Stimulated activated CD4-positive, alpha-beta T cell treated with anti-CD3 and anti-CD28 coated beads, Interleukin-15, amount 100 ng/mL, for 48 hours (primary cell): ENCODE results near the gene ARHGEF40.
"Not testable (repeated sequence)": the region's sequence is repeated elsewhere in the genome, so short reads cannot be mapped to it uniquely, and the experiment has no call there.

Experiments used
- DNase-seq, 2 donors: peaks; one replicate each; pipeline ENCODE4 v3.0.0-alpha.2; 2020; ENCODE audit warnings: low read depth in 2 of 2

Gene ARHGEF40

GRCh38 chr14:21039585-21040369, 30.3 kb upstream of the ARHGEF40 start:
- DNase-seq: no peak

GRCh38 chr14:21040370-21040925, 29.7 kb upstream of the ARHGEF40 start:
- no peak for DNase-seq

GRCh38 chr14:21040941-21041340, 29.2 kb upstream of the ARHGEF40 start:
- not testable (repeated sequence) for DNase-seq

GRCh38 chr14:21041676-21042433, 28.2 kb upstream of the ARHGEF40 start, which contains the start of gene RNASE7:
Gene RNASE7 (plus strand): TSS chr14:21042362. CDS start chr14:21042993, 631 bp downstream.
- no peak for DNase-seq

GRCh38 chr14:21042918-21043317, 27.2 kb upstream of the ARHGEF40 start:
- DNase-seq: no peak

- DNase-seq: no peak
Measured at GRCh38 chr14:21043387-21043973, 26.6 kb upstream of the ARHGEF40 start.

GRCh38 chr14:21043974-21044618, 26.0 kb upstream of the ARHGEF40 start:
- DNase-seq: no peak

GRCh38 chr14:21047378-21047781, 22.7 kb upstream of the ARHGEF40 start:
- DNase-seq: no peak

GRCh38 chr14:21048638-21049037, 21.5 kb upstream of the ARHGEF40 start:
- no peak for DNase-seq

- no peak for DNase-seq
Measured at GRCh38 chr14:21049271-21049673, 20.8 kb upstream of the ARHGEF40 start.

GRCh38 chr14:21050597-21050996, 19.5 kb upstream of the ARHGEF40 start:
- DNase-seq: no peak

- no peak for DNase-seq
Measured at GRCh38 chr14:21053184-21054122, 16.7 kb upstream of the ARHGEF40 start.

- DNase-seq: no peak
Measured at GRCh38 chr14:21054123-21054767, 15.9 kb upstream of the ARHGEF40 start.

- no peak for DNase-seq
Measured at GRCh38 chr14:21054768-21055145, 15.3 kb upstream of the ARHGEF40 start.

- DNase-seq: no peak
Measured at GRCh38 chr14:21055432-21056117, 14.5 kb upstream of the ARHGEF40 start.

- DNase-seq: no peak
Measured at GRCh38 chr14:21056520-21057163, 13.5 kb upstream of the ARHGEF40 start.

- no peak for DNase-seq
Measured at GRCh38 chr14:21057803-21058675, 12.1 kb upstream of the ARHGEF40 start, which contains the start of gene RNASE8. Gene RNASE8 (plus strand): TSS chr14:21057822. CDS start chr14:21057893, 71 bp downstream.

GRCh38 chr14:21058903-21059302, 11.2 kb upstream of the ARHGEF40 start:
- DNase-seq: no peak
